DMS53 (cell line): Measurements from ENCODE around the gene GPR132.
"Not testable (repeated sequence)": the region's sequence is repeated elsewhere in the genome, so short reads cannot be mapped to it uniquely, and the experiment has no call there.

ENCODE experiments used
- DNase-seq: peaks from one replicate; lab custom pipeline; 2025; lab: John Stamatoyannopoulos, UW

The GPR132 gene

GRCh38 chr14:105065280-105066228 lies at the start of gene GPR132:
TSS of gene GPR132 (minus strand) at chr14:105065430. CDS start at chr14:105055420, 10,010 bp downstream.
- no peak for DNase-seq

- not testable (repeated sequence) for DNase-seq
Measured at GRCh38 chr14:105109243-105109642, 44.0 kb upstream of the GPR132 start.

- DNase-seq: no peak
Measured at GRCh38 chr14:105108516-105108864, 43.3 kb upstream of the GPR132 start.

- no peak for DNase-seq
Measured at GRCh38 chr14:105107781-105108515, 42.7 kb upstream of the GPR132 start.

GRCh38 chr14:105107351-105107750 lies 42.1 kb upstream of the GPR132 start:
- no peak for DNase-seq

GRCh38 chr14:105105158-105105557 lies 39.9 kb upstream of the GPR132 start:
- DNase-seq: no peak

- DNase-seq: no peak
Measured at GRCh38 chr14:105102893-105103292, 37.7 kb upstream of the GPR132 start.

- no peak for DNase-seq
Measured at GRCh38 chr14:105102361-105102870, 37.2 kb upstream of the GPR132 start.

GRCh38 chr14:105100910-105101309 lies 35.7 kb upstream of the GPR132 start:
- DNase-seq: no peak

- DNase-seq: no peak
Measured at GRCh38 chr14:105099778-105100177, 34.5 kb upstream of the GPR132 start.

- DNase-seq: no peak
Measured at GRCh38 chr14:105098316-105098715, 33.1 kb upstream of the GPR132 start.

- no peak for DNase-seq
Measured at GRCh38 chr14:105097794-105098127, 32.5 kb upstream of the GPR132 start.

- DNase-seq: no peak
Measured at GRCh38 chr14:105096206-105096875, 31.1 kb upstream of the GPR132 start.

GRCh38 chr14:105095236-105095805 lies 30.1 kb upstream of the GPR132 start:
- DNase-seq: no peak

- no peak for DNase-seq
Measured at GRCh38 chr14:105094193-105094907, 29.1 kb upstream of the GPR132 start.

- DNase-seq: peak; percentile 80
Measured at GRCh38 chr14:105093431-105094192, 28.4 kb upstream of the GPR132 start.

- peak; percentile 77 for DNase-seq
Measured at GRCh38 chr14:105093038-105093430, 27.8 kb upstream of the GPR132 start.

- DNase-seq: peak; percentile 68
Measured at GRCh38 chr14:105092171-105093037, 27.2 kb upstream of the GPR132 start.

- DNase-seq: no peak
Measured at GRCh38 chr14:105091517-105092170, 26.4 kb upstream of the GPR132 start.
